BE2C (cell line): ENCODE data around the gene C10orf53.
"Not testable (repeated sequence)": the region's sequence is repeated elsewhere in the genome, so short reads cannot be mapped to it uniquely, and the experiment has no call there.

ENCODE experiments used
- DNase-seq: peaks from one replicate; pipeline ENCODE4 v3.0.0-alpha.2; 2020
- H3K27me3 ChIP-seq: fragments of 250-450 bp; sonication (Bioruptor Pico); 2 replicates; pipeline ENCODE4 v1.5.1; 2020; ENCODE audit warnings: mild to moderate bottlenecking
- H3K36me3 ChIP-seq: fragments of 250-450 bp; sonication (Bioruptor Pico); 2 replicates; pipeline ENCODE4 v1.5.1; 2020; ENCODE audit warnings: mild to moderate bottlenecking
- H3K4me1 ChIP-seq: fragments of 250-450 bp; sonication (Bioruptor Pico); 2 replicates; pipeline ENCODE4 v1.5.1; 2020
- H3K4me3 ChIP-seq: 2 replicates; pipeline ENCODE4 v1.5.1; 2011; ENCODE audit warnings: low read depth, low read length
- H3K9me3 ChIP-seq: fragments of 250-450 bp; sonication (Bioruptor Pico); 2 replicates; pipeline ENCODE4 v1.5.1; 2020
- CTCF ChIP-seq: IDR thresholded peaks from 2 replicates; pipeline ENCODE4 v1.5.1; 2012; ENCODE audit warnings: mild to moderate bottlenecking, low read depth, low read length

Gene C10orf53

GRCh38 chr10:49713266-49713665 is 33.8 kb downstream of the C10orf53 start:
- no peak overlapping the region for H3K4me3 ChIP-seq
- no peaks in the 10 kb centered on the region for H3K9me3 ChIP-seq
- no peaks in the 10 kb centered on the region for H3K27me3 ChIP-seq
- TF ChIP-seq CTCF = no peak
- DNase-seq = no peak
- no peaks in the 10 kb centered on the region; the same call in 1 of the 2 replicates for H3K4me1 ChIP-seq
- H3K36me3 ChIP-seq = no peaks in the 10 kb centered on the region

GRCh38 chr10:49715157-49715556 is 35.7 kb downstream of the C10orf53 start:
- not testable (repeated sequence) for DNase-seq, H3K9me3 ChIP-seq, H3K4me3 ChIP-seq, H3K4me1 ChIP-seq, H3K36me3 ChIP-seq, H3K27me3 ChIP-seq

- no peak for DNase-seq
- Histone ChIP-seq H3K4me1 (no peaks in the 10 kb centered on the region; the same call in 1 of the 2 replicates), H3K4me3 (no peak overlapping the region), H3K27me3 (no peaks in the 10 kb centered on the region), H3K9me3 (no peaks in the 10 kb centered on the region), H3K36me3 (no peaks in the 10 kb centered on the region)
- TF ChIP-seq CTCF = no peak
Observed at GRCh38 chr10:49726593-49726992, 47.1 kb downstream of the C10orf53 start.

- Histone ChIP-seq H3K4me3 (no peak overlapping the region), H3K36me3 (peaks cover 31% of the 10 kb centered on the region), H3K27me3 (no peaks in the 10 kb centered on the region), H3K4me1 (no peaks in the 10 kb centered on the region), H3K9me3 (no peaks in the 10 kb centered on the region)
- TF ChIP-seq CTCF = no peak
- no peak for DNase-seq
Observed at GRCh38 chr10:49733866-49734265, 54.4 kb downstream of the C10orf53 start.

- H3K4me1 ChIP-seq = no peaks in the 10 kb centered on the region
- H3K4me3 ChIP-seq = no peak overlapping the region
- H3K36me3 ChIP-seq = peaks cover 37% of the 10 kb centered on the region
- DNase-seq = no peak
- no peaks in the 10 kb centered on the region for H3K9me3 ChIP-seq
- TF ChIP-seq CTCF = no peak
- H3K27me3 ChIP-seq = no peaks in the 10 kb centered on the region
Observed at GRCh38 chr10:49734676-49735075, 55.2 kb downstream of the C10orf53 start.

- H3K4me1 ChIP-seq = no peaks in the 10 kb centered on the region
- no peak for TF ChIP-seq CTCF
- H3K4me3 ChIP-seq = no peak overlapping the region
- peaks cover 40% of the 10 kb centered on the region for H3K36me3 ChIP-seq
- DNase-seq = no peak
- H3K9me3 ChIP-seq = no peaks in the 10 kb centered on the region
- no peaks in the 10 kb centered on the region for H3K27me3 ChIP-seq
Observed at GRCh38 chr10:49735161-49735560, 55.7 kb downstream of the C10orf53 start.
